Inflammatory macrophage treated with lipopolysaccharide for 1 hour (primary cell): ENCODE results near the gene BCAP31.
"Not testable (repeated sequence)": the region's sequence is repeated elsewhere in the genome, so short reads cannot be mapped to it uniquely, and the experiment has no call there.

Experiments
- DNase-seq, 2 donors: peaks; one replicate each; pipeline ENCODE4 v3.0.0-alpha.2; 2020 to 2022

BCAP31 gene

GRCh38 chrX:153762626-153763173 is 38.5 kb upstream of the BCAP31 start:
- no peak for DNase-seq

GRCh38 chrX:153761863-153762262 is 37.7 kb upstream of the BCAP31 start:
- no peak for DNase-seq

GRCh38 chrX:153755136-153755535 is 30.9 kb upstream of the BCAP31 start:
- DNase-seq = no peak

GRCh38 chrX:153750127-153750774 is 26.1 kb upstream of the BCAP31 start:
- DNase-seq = no peak

GRCh38 chrX:153749017-153749416 is 24.8 kb upstream of the BCAP31 start:
- not testable (repeated sequence) for DNase-seq

GRCh38 chrX:153746991-153747390 is 22.8 kb upstream of the BCAP31 start:
- DNase-seq = not testable (repeated sequence)

- no peak for DNase-seq
Measured at GRCh38 chrX:153746359-153746758, 22.2 kb upstream of the BCAP31 start.

- DNase-seq = not testable (repeated sequence)
Measured at GRCh38 chrX:153745067-153745433, 20.9 kb upstream of the BCAP31 start.

GRCh38 chrX:153744210-153745066 is 20.3 kb upstream of the BCAP31 start:
- DNase-seq = no peak

GRCh38 chrX:153743468-153744209 is 19.5 kb upstream of the BCAP31 start:
- not testable (repeated sequence) for DNase-seq

- DNase-seq = not testable (repeated sequence)
Measured at GRCh38 chrX:153742796-153743467, 18.7 kb upstream of the BCAP31 start.

- not testable (repeated sequence) for DNase-seq
Measured at GRCh38 chrX:153742111-153742510, 17.9 kb upstream of the BCAP31 start.

GRCh38 chrX:153741446-153741845 is 17.3 kb upstream of the BCAP31 start:
- no peak for DNase-seq

- DNase-seq = no peak
Measured at GRCh38 chrX:153740631-153741222, 16.5 kb upstream of the BCAP31 start.

GRCh38 chrX:153739754-153740486 is 15.7 kb upstream of the BCAP31 start:
- DNase-seq = no peak

- DNase-seq = no peak
Measured at GRCh38 chrX:153738056-153738605, 13.9 kb upstream of the BCAP31 start.

GRCh38 chrX:153736871-153737441 is 12.8 kb upstream of the BCAP31 start:
- DNase-seq = no peak

GRCh38 chrX:153736071-153736820 is 12.1 kb upstream of the BCAP31 start:
- no peak for DNase-seq

- DNase-seq = no peak
Measured at GRCh38 chrX:153735274-153735673, 11.1 kb upstream of the BCAP31 start.

- DNase-seq = no peak
Measured at GRCh38 chrX:153734871-153735270, 10.7 kb upstream of the BCAP31 start.
